Liver (tissue), 3 donors: ENCODE measurements around the gene ASXL2.
"Not testable (repeated sequence)": the region's sequence is repeated elsewhere in the genome, so short reads cannot be mapped to it uniquely, and the experiment has no call there.

Experiments used
- CTCF ChIP-seq: fragments of 150-350 bp; IDR thresholded peaks from 2 replicates; pipeline ENCODE4 v1.5.1; 2017; ENCODE audit warnings: improper control_type of control experiment, low read depth, low read length; ENCODE audit not compliant: missing input control
- FOXA1 ChIP-seq: IDR thresholded peaks from 2 replicates; pipeline ENCODE4 v1.6.1; 2016; ENCODE audit warnings: antibody characterized with exemption
- GABPA ChIP-seq, 2 donors: IDR thresholded peaks in 1 of 2; conservative IDR thresholded peaks in 1 of 2; 2 replicates each; pipeline ENCODE4 v1.6.1; 2016; ENCODE audit warnings: antibody characterized with exemption in 2 of 2, mild to moderate bottlenecking in 1 of 2, moderate library complexity in 1 of 2
- MAX ChIP-seq: IDR thresholded peaks from 2 replicates; pipeline ENCODE4 v1.6.1; 2016; ENCODE audit warnings: antibody characterized with exemption
- NR2F2 ChIP-seq: IDR thresholded peaks from 2 replicates; pipeline ENCODE4 v1.6.1; 2016; ENCODE audit warnings: antibody characterized with exemption
- RAD21 ChIP-seq, 2 donors: IDR thresholded peaks; 2 replicates each; pipeline ENCODE4 v1.6.1; 2016; ENCODE audit warnings: antibody characterized with exemption in 2 of 2, mild to moderate bottlenecking in 2 of 2
- SP1 ChIP-seq: IDR thresholded peaks from 2 replicates; pipeline ENCODE4 v1.6.1; 2018; ENCODE audit warnings: antibody characterized with exemption, mild to moderate bottlenecking
- TAF1 ChIP-seq: conservative IDR thresholded peaks from 2 replicates; pipeline ENCODE4 v1.6.1; 2016; ENCODE audit warnings: antibody characterized with exemption, mild to moderate bottlenecking
- TF ChIP-seq, protein P1 (sequence below): IDR thresholded peaks from 2 replicates; pipeline ENCODE4 v1.6.1; 2016; ENCODE audit warnings: antibody characterized with exemption
- donor health status: healthy.
- donor health status: healthy.

- TF ChIP-seq, protein P1, sequence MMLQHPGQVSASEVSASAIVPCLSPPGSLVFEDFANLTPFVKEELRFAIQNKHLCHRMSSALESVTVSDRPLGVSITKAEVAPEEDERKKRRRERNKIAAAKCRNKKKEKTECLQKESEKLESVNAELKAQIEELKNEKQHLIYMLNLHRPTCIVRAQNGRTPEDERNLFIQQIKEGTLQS = not testable (repeated sequence)
- TF ChIP-seq SP1; FOXA1; CTCF; GABPA (IDR thresholded peaks at IDR 0.05 in 1 of 2, conservative IDR thresholded peaks at IDR 0.05 in 1 of 2); TAF1; NR2F2; RAD21 (IDR thresholded peaks at IDR 0.05); MAX: not testable (repeated sequence)
These were observed 31.3 kb upstream of the ASXL2 start for GRCh38 chr2:25909574-25909973.
